Measurements from ENCODE around the gene STOML2. TPM values are rescaled to one million over a fixed set of nuclear protein-coding genes. Genes with fewer than 3 reads are reported as not detected.

The STOML2 gene
- total RNA-seq, 1 experiment from 2014 or later, result 192 TPM

DNA sequence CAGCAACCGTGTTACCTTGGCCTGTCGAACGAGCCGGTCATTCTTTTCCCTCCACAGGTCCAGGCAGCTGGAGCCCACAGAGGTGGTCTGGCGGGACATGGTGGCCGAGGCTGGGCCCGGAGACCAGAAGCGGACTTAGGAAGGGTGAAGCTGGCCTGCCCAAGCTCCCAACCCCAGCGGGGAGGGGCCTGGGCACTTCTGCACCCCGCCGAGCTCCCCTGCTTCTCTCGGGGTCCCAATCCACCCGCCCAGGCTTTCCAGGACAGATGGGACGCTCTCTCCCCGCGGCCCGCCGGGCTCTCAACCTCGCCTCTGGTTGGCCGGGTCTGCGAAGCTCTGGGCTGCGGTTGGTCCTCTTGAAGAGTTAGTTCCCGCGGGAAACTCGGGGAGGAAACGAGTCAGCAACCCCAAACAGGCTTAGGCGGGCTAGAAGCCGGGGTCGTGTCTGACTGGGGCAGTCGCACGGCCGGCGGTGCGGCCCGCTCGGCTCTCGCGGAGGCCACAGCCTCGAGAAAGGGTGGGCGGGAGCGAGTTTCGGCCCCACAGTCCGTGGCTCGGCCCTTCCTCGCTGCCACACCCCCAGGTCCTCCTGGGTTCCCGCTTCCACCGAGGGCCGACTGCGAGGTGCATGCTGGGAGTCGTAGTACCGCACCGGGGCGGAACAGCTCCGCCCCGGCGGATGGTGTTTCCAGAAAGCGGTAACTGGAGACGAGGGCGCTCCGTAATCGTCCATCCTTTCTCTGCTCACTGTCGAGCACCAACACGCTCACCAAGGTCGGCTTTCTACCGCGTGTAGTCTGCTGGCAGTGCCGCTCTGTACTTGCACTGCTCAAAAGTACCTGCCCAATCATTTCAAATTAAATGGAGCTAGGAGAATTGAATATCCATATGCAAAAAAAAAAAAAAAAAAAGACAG lies 23.2 kb downstream of the STOML2 start, which contains the start of gene FANCG:
FANCG (minus strand) TSS at position 517 of the 916 bp plus-strand sequence; CDS start at position 99, 418 bp downstream.
- Histone ChIP-seq H3K4me1 (ENCODE audit: insufficient read depth, low read length) (0 out of 2 replicates have a peak, but pooled peaks cover 2% of the 10 kb centered on the region), H4K91ac (ENCODE audit: insufficient read length, low read depth, low read length) (no peak within 1 kb of the TSS), H3K9me3 (ENCODE audit: control insufficient read depth, low read depth, low read length) (no peaks in the 10 kb centered on the region), H3T11ph (ENCODE audit: low read length) (no peak within 1 kb of the TSS), H2BK20ac (ENCODE audit: low read depth, low read length, poor library complexity, severe bottlenecking) (no peak within 1 kb of the TSS), H2AK5ac (ENCODE audit: insufficient read length, low read length) (no peak within 1 kb of the TSS), H4K5ac (ENCODE audit: insufficient read length, low read depth, low read length) (no peak within 1 kb of the TSS), H3K4ac (ENCODE audit: low read depth, low read length) (no peak within 1 kb of the TSS), H2BK15ac (ENCODE audit: low read depth, low read length) (no peak within 1 kb of the TSS), H3K14ac (ENCODE audit: insufficient read depth, low read length) (peak within 1 kb of the TSS; percentile 95), H4K8ac (replicated peaks; ENCODE audit: insufficient read length, low read depth, low read length) (no peak within 1 kb of the TSS), H3K79me1 (ENCODE audit: insufficient read depth, low read depth, low read length, poor library complexity, severe bottlenecking) (peaks cover 7% of the 10 kb centered on the region), H3K23ac (ENCODE audit: insufficient read length, low read depth, low read length) (no peak within 1 kb of the TSS), H2BK120ac (ENCODE audit: low read depth, low read length, poor library complexity, severe bottlenecking) (no peak within 1 kb of the TSS), H3K27me3 (ENCODE audit: insufficient read depth, low read length) (no peaks in the 10 kb centered on the region), H3K27ac (ENCODE audit: insufficient read length, low read depth, low read length) (peak within 1 kb of the TSS; percentile 14), H3K79me2 (ENCODE audit: insufficient read depth, low read length) (peaks cover 10% of the 10 kb centered on the region; the same call in 1 of the 2 replicates), H3K9ac (ENCODE audit: extremely low read depth, insufficient read length, low read length) (peak within 1 kb of the TSS; percentile 93), H4K20me1 (ENCODE audit: control insufficient read depth, insufficient read depth, insufficient read length) (no peaks in the 10 kb centered on the region), H3K56ac (ENCODE audit: insufficient read length, low read depth, low read length) (no peak within 1 kb of the TSS), H2BK5ac (ENCODE audit: insufficient read length, low read length) (no peak within 1 kb of the TSS), H2AFZ (ENCODE audit: low read length) (no peak within 1 kb of the TSS), H3K4me2 (ENCODE audit: insufficient read depth, insufficient read length, low read length) (peak within 1 kb of the TSS; percentile 86), H3K23me2 (ENCODE audit: insufficient read length, low read depth, low read length, poor library complexity, severe bottlenecking) (peaks cover 11% of the 10 kb centered on the region), H3K18ac (ENCODE audit: insufficient read length, low read depth, low read length) (peak within 1 kb of the TSS; percentile 93), H2BK12ac (ENCODE audit: insufficient read length, low read depth, low read length) (no peak within 1 kb of the TSS)
- peak within 1 kb of the TSS; percentile 90 to 94 for H3K4me3 Mint-ChIP-seq
- H3K27me3 Mint-ChIP-seq (ENCODE audit: low read depth), result no peaks in the 10 kb centered on the region
- TF ChIP-seq, protein P1, sequence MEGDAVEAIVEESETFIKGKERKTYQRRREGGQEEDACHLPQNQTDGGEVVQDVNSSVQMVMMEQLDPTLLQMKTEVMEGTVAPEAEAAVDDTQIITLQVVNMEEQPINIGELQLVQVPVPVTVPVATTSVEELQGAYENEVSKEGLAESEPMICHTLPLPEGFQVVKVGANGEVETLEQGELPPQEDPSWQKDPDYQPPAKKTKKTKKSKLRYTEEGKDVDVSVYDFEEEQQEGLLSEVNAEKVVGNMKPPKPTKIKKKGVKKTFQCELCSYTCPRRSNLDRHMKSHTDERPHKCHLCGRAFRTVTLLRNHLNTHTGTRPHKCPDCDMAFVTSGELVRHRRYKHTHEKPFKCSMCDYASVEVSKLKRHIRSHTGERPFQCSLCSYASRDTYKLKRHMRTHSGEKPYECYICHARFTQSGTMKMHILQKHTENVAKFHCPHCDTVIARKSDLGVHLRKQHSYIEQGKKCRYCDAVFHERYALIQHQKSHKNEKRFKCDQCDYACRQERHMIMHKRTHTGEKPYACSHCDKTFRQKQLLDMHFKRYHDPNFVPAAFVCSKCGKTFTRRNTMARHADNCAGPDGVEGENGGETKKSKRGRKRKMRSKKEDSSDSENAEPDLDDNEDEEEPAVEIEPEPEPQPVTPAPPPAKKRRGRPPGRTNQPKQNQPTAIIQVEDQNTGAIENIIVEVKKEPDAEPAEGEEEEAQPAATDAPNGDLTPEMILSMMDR (conservative IDR thresholded peaks at IDR 0.05), result no peak
- H3K36me3 Mint-ChIP-seq (ENCODE audit: insufficient read depth in 1 of 3, low read depth in 3 of 3), result peaks cover 22 to 39% (median 36%) of the 10 kb centered on the region in 3 experiments; a peak in 6 of 7 replicates
- no CpG with 5 or more reads among the region's 67 CpGs for WGBS (ENCODE audit: extremely low coverage, insufficient read length, low lambda C conversion rate)
- DNase-seq, result peak; percentile 92
- H3K9me3 Mint-ChIP-seq, result no peaks in the 10 kb centered on the region
- H3K27ac Mint-ChIP-seq, result peak within 1 kb of the TSS; percentile 87 to 96 (median 94)
- peaks cover 12 to 17% of the 10 kb centered on the region in 2 experiments for H3K4me1 Mint-ChIP-seq

All from H9 (cell line).